ENCODE measurements around the gene EFCC1. TPM values are rescaled to one million over a fixed set of nuclear protein-coding genes. Genes with fewer than 3 reads are reported as not detected.
A peak's percentile ranks its signal among the peaks of the same experiment; 100 is the strongest.

Gene EFCC1
- total RNA-seq, 2 experiments from 2014 or later = not detected

DNA sequence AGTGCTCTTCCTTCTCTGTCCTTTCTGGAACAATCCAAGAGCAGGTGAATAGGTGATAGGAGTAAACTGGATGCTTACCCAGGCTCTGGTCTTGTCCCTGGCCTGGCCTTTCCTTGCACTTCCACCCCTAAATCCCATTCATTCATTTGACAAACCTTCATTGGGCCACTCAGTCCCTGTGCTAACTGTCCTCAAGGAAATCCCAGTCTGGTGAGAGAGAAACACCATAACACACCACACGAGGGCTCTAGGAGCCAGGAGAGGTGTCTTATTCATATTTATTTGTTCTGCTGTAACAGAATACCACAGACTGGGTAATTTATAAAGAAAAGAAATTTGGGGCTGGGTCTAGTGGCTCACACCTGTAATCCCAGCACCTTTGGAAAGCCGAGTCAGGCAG, 22.8 kb downstream of the EFCC1 start:
- Histone ChIP-seq H3K36me3 (ENCODE audit: insufficient read depth, low read length) (no peaks in the 10 kb centered on the region), H3K79me2 (ENCODE audit: insufficient read depth, low read depth, low read length) (no peaks in the 10 kb centered on the region), H3K4me1 (ENCODE audit: insufficient read depth, low read length, poor library complexity, severe bottlenecking) (peaks cover 38% of the 10 kb centered on the region), H2AFZ (ENCODE audit: low read length) (no peak overlapping the region), H3K4me3 (ENCODE audit: low read depth, low read length, poor library complexity, severe bottlenecking) (no peak overlapping the region), H3K4me2 (ENCODE audit: low read length) (peak overlapping the region; percentile 34), H3K9me3 (ENCODE audit: low read length) (no peaks in the 10 kb centered on the region), H3K9me2 (ENCODE audit: insufficient read depth, low read length) (no peaks in the 10 kb centered on the region), H4K20me1 (ENCODE audit: insufficient read depth, low read length) (no peaks in the 10 kb centered on the region), H3K27ac (ENCODE audit: low read depth, low read length, poor library complexity, severe bottlenecking) (peak overlapping the region; percentile 20)
- BruUV-seq (replicated peaks) = no TSS peak
- ChIA-PET CTCF (ENCODE audit: unreplicated experiment) (no interaction called here), POLR2A (no interaction called here)
- peak; percentile 70 for TF ChIP-seq CTCF (conservative IDR thresholded peaks at IDR 0.05; ENCODE audit: low read length)
- no peak for TF ChIP-seq EZH2phosphoT487 (IDR thresholded peaks at IDR 0.05; ENCODE audit: borderline replicate concordance, low read depth, low read length)
- intact Hi-C loops (cut with micrococcal nuclease; ENCODE audit: unreplicated experiment) = no loop called here
- peak; percentile 58 for DNase-seq (ENCODE audit: low spot score)

- Histone ChIP-seq H3K79me2 (ENCODE audit: insufficient read depth, low read depth, low read length) (no peaks in the 10 kb centered on the region), H3K4me1 (ENCODE audit: insufficient read depth, low read length, poor library complexity, severe bottlenecking) (peaks cover 38% of the 10 kb centered on the region), H3K4me2 (ENCODE audit: low read length) (peak overlapping the region; percentile 34), H3K27ac (ENCODE audit: low read depth, low read length, poor library complexity, severe bottlenecking) (no peak overlapping the region), H3K9me3 (ENCODE audit: low read length) (0 out of 2 replicates have a peak, but pooled peaks cover 2% of the 10 kb centered on the region), H4K20me1 (ENCODE audit: insufficient read depth, low read length) (no peaks in the 10 kb centered on the region), H3K36me3 (ENCODE audit: insufficient read depth, low read length) (no peaks in the 10 kb centered on the region), H3K4me3 (ENCODE audit: low read depth, low read length, poor library complexity, severe bottlenecking) (no peak overlapping the region), H2AFZ (ENCODE audit: low read length) (no peak overlapping the region), H3K9me2 (ENCODE audit: insufficient read depth, low read length) (no peaks in the 10 kb centered on the region)
- intact Hi-C loops (cut with micrococcal nuclease; ENCODE audit: unreplicated experiment) = no loop called here
- no peak for TF ChIP-seq CTCF (conservative IDR thresholded peaks at IDR 0.05; ENCODE audit: low read length)
- TF ChIP-seq EZH2phosphoT487 (IDR thresholded peaks at IDR 0.05; ENCODE audit: borderline replicate concordance, low read depth, low read length) = no peak
- CTCF ChIA-PET (ENCODE audit: unreplicated experiment) = interaction anchor here (2.7 kb wide), 1 partner anchor 8 kb away, joined by 19 read pairs; no protein-coding TSS in a partner anchor
- POLR2A ChIA-PET = interaction anchor here (0.6 kb wide), 1 partner anchor 17 kb away, joined by 3 read pairs; no protein-coding TSS in a partner anchor
- DNase-seq (ENCODE audit: low spot score) = no peak
- BruUV-seq (replicated peaks) = no TSS peak
These were observed 24.0 kb downstream of the EFCC1 start for GRCh38 chr3:129025108-129025507.

GRCh38 chr3:129025691-129026435, 24.8 kb downstream of the EFCC1 start:
- Histone ChIP-seq H3K36me3 (ENCODE audit: insufficient read depth, low read length) (no peaks in the 10 kb centered on the region), H3K79me2 (ENCODE audit: insufficient read depth, low read depth, low read length) (no peaks in the 10 kb centered on the region), H2AFZ (ENCODE audit: low read length) (no peak overlapping the region), H3K27ac (ENCODE audit: low read depth, low read length, poor library complexity, severe bottlenecking) (no peak overlapping the region), H3K9me3 (ENCODE audit: low read length) (0 out of 2 replicates have a peak, but pooled peaks cover 7% of the 10 kb centered on the region), H3K4me2 (ENCODE audit: low read length) (peak overlapping the region; percentile 85), H3K4me1 (ENCODE audit: insufficient read depth, low read length, poor library complexity, severe bottlenecking) (peaks cover 38% of the 10 kb centered on the region), H4K20me1 (ENCODE audit: insufficient read depth, low read length) (no peaks in the 10 kb centered on the region), H3K4me3 (ENCODE audit: low read depth, low read length, poor library complexity, severe bottlenecking) (peak overlapping the region; percentile 66), H3K9me2 (ENCODE audit: insufficient read depth, low read length) (no peaks in the 10 kb centered on the region)
- CTCF ChIA-PET (ENCODE audit: unreplicated experiment) = interaction anchor here (2.7 kb wide), 1 partner anchor 9 kb away, joined by 19 read pairs; no protein-coding TSS in a partner anchor
- POLR2A ChIA-PET = interaction anchor here (0.6 to 3.2 kb wide), 9 partner anchors 10 to 464 kb away, joined by 3 to 24 read pairs (median 4); partner anchors contain the start of genes COPG1 and RAB43
- no TSS peak for BruUV-seq (replicated peaks)
- DNase-seq (ENCODE audit: low spot score) = no peak
- intact Hi-C loops (cut with micrococcal nuclease; ENCODE audit: unreplicated experiment) = loop anchor here (2.0 kb wide), 2 partner anchors 55 to 223 kb away; partner anchors contain the start of gene COPG1
- TF ChIP-seq EZH2phosphoT487 (IDR thresholded peaks at IDR 0.05; ENCODE audit: borderline replicate concordance, low read depth, low read length) = no peak
- TF ChIP-seq CTCF (conservative IDR thresholded peaks at IDR 0.05; ENCODE audit: low read length) = no peak

Measured in OCI-LY7 (cell line).